OCI-LY7 (cell line): ENCODE measurements around the gene STX8. TPM values are rescaled to one million over a fixed set of nuclear protein-coding genes. Genes with fewer than 3 reads are reported as not detected.

Experiments
- BruUV-seq: library from RNA; stranded (reverse); fragments of 400-500 nt; replicated peaks from 2 replicates; lab custom pipeline; 2021; lab: Mats Ljungman, UMichigan
- CTCF ChIA-PET: fragments of 300-600 bp; sonication (Branson Sonifier 250); formaldehyde crosslinking; loops from one replicate; lab custom pipeline; 2022; ENCODE audit warnings: antibody characterized with exemption; ENCODE audit not compliant: unreplicated experiment; lab: Charles Lee
- POLR2A ChIA-PET: fragments of 300-600 bp; sonication (Branson Sonifier 250); formaldehyde crosslinking; loops from one replicate; lab custom pipeline; 2022; ENCODE audit warnings: antibody characterized with exemption; lab: Charles Lee
- DNase-seq: peaks from one replicate; pipeline ENCODE4 v3.0.0-alpha.2; 2015; ENCODE audit warnings: low spot score
- H2AFZ ChIP-seq: fragments of 200-600 bp; sonication (generic), shearing (Covaris generic); 2 replicates; pipeline ENCODE4 v1.6.1; 2014; ENCODE audit warnings: mild to moderate bottlenecking, antibody characterized with exemption, low read length, moderate library complexity
- H3K27ac ChIP-seq: fragments of 200-600 bp; sonication (generic); 2 replicates; pipeline ENCODE4 v1.5.1; 2014; ENCODE audit warnings: mixed run types, low read depth, mild to moderate bottlenecking, moderate library complexity, low read length, inconsistent platforms; ENCODE audit not compliant: poor library complexity, severe bottlenecking
- H3K36me3 ChIP-seq: fragments of 200-600 bp; sonication (generic); 2 replicates; pipeline ENCODE4 v1.6.1; 2014; ENCODE audit warnings: mild to moderate bottlenecking, antibody characterized with exemption, low read length, moderate library complexity, mixed read lengths; ENCODE audit not compliant: insufficient read depth
- H3K4me1 ChIP-seq: fragments of 200-600 bp; sonication (generic); 2 replicates; pipeline ENCODE4 v1.5.1; 2014; ENCODE audit warnings: mild to moderate bottlenecking, low read length; ENCODE audit not compliant: insufficient read depth, poor library complexity, severe bottlenecking
- H3K4me2 ChIP-seq: fragments of 200-600 bp; sonication (generic); 2 replicates; pipeline ENCODE4 v1.6.1; 2014; ENCODE audit warnings: mild to moderate bottlenecking, low read length
- H3K4me3 ChIP-seq: fragments of 200-600 bp; sonication (generic); 2 replicates; pipeline ENCODE4 v1.5.1; 2014; ENCODE audit warnings: mild to moderate bottlenecking, low read depth, low read length; ENCODE audit not compliant: poor library complexity, severe bottlenecking
- H3K79me2 ChIP-seq: fragments of 200-600 bp; sonication (generic); 2 replicates; pipeline ENCODE4 v1.6.1; 2016; ENCODE audit warnings: low read depth, mild to moderate bottlenecking, low read length, moderate library complexity, mixed read lengths; ENCODE audit not compliant: insufficient read depth
- H3K9me2 ChIP-seq: fragments of 200-600 bp; sonication (generic); 2 replicates; pipeline ENCODE4 v1.6.1; 2016; ENCODE audit warnings: mild to moderate bottlenecking, low read length, mixed read lengths; ENCODE audit not compliant: insufficient read depth
- H3K9me3 ChIP-seq: fragments of 200-600 bp; sonication (generic); 2 replicates; pipeline ENCODE4 v1.6.1; 2014; ENCODE audit warnings: mild to moderate bottlenecking, mixed run types, low read length, mixed read lengths
- H4K20me1 ChIP-seq: fragments of 200-600 bp; sonication (generic); 2 replicates; pipeline ENCODE4 v1.6.1; 2014; ENCODE audit warnings: mild to moderate bottlenecking, antibody characterized with exemption, low read length, moderate library complexity, mixed read lengths; ENCODE audit not compliant: insufficient read depth
- CTCF ChIP-seq: fragments of 200-600 bp; sonication (generic); conservative IDR thresholded peaks from 2 replicates; pipeline ENCODE4 v1.5.1; 2014; ENCODE audit warnings: mild to moderate bottlenecking, antibody characterized with exemption, low read length, moderate library complexity, mixed read lengths
- EZH2phosphoT487 ChIP-seq: fragments of 200-600 bp; sonication (generic); IDR thresholded peaks from 2 replicates; pipeline ENCODE4 v1.6.1; 2018; ENCODE audit warnings: low read depth, borderline replicate concordance, mild to moderate bottlenecking, mixed run types, antibody characterized with exemption, low read length, moderate library complexity, mixed read lengths
- intact Hi-C: fragments of 100-400 bp; cut with micrococcal nuclease; formaldehyde crosslinking; loops from one replicate; pipeline ENCODE4 v1.10.0; 2022; ENCODE audit not compliant: unreplicated experiment
- total RNA-seq, 2 experiments: library from RNA; depleted of rRNA in 1 of 2; stranded (reverse); fragments of >200 nt in 1 of 2; shearing (Covaris generic) in 1 of 2; gene quantifications; 2 replicates each; pipeline ENCODE4 v1.2.3, GENCODE V29; 2014 to 2022

STX8 gene
- total RNA-seq, 2 experiments from 2014 or later = 56.7 to 69.0 TPM

DNA sequence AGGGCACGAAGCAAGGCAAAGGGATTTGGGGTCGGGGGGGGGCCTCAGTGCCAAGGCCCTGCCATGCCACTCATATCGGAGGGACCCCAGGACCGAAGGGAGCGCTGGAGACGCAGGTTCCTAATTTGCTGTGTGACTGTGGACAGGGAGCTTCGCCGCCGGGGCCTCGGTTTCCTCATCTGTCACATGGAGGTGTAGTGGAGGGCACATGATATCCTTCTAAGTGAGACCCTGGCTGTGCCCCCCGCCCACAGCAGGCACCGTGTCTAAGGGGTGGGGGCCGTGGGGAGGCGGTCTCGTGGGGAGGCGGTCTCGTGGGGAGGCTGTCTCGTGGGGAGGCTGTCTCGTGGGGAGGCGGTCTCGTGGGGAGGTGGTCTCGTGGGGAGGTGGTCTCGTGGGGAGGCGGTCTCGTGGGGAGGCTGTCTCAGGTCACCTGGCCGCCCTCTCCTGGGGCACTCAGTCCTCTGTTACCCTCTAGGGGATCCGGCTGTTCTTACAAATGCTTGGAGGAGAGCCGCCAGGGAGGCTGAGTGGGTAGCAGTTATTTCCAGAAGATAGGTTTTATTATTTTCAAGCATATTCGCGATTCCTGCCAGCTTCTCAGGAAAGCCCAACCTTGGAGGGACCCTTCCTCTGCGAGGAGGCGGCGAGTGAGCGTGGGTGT, 349.4 kb downstream of the STX8 start:
- DNase-seq = no peak
- H3K9me2 ChIP-seq = no peaks in the 10 kb centered on the region
- H3K4me2 ChIP-seq = no peak overlapping the region
- no peaks in the 10 kb centered on the region for H3K79me2 ChIP-seq
- intact Hi-C loops = no loop called here
- H2AFZ ChIP-seq = no peak overlapping the region
- H3K4me1 ChIP-seq = no peaks in the 10 kb centered on the region
- H3K27ac ChIP-seq = no peak overlapping the region
- TF ChIP-seq EZH2phosphoT487 (no peak), CTCF (no peak)
- no peak overlapping the region for H3K4me3 ChIP-seq
- no peaks in the 10 kb centered on the region for H3K36me3 ChIP-seq
- ChIA-PET POLR2A (no interaction called here), CTCF (no interaction called here)
- BruUV-seq = no TSS peak
- H3K9me3 ChIP-seq = no peaks in the 10 kb centered on the region
- no peaks in the 10 kb centered on the region for H4K20me1 ChIP-seq

GRCh38 chr17:9225305-9226101, 350.1 kb downstream of the STX8 start:
- Histone ChIP-seq H3K4me1 (no peaks in the 10 kb centered on the region), H3K9me2 (no peaks in the 10 kb centered on the region), H3K9me3 (no peaks in the 10 kb centered on the region), H2AFZ (no peak overlapping the region), H3K4me2 (no peak overlapping the region), H3K27ac (no peak overlapping the region), H4K20me1 (no peaks in the 10 kb centered on the region), H3K79me2 (no peaks in the 10 kb centered on the region), H3K4me3 (no peak overlapping the region), H3K36me3 (no peaks in the 10 kb centered on the region)
- TF ChIP-seq CTCF = no peak
- no peak for TF ChIP-seq EZH2phosphoT487
- intact Hi-C loops = no loop called here
- DNase-seq = no peak
- ChIA-PET POLR2A (no interaction called here), CTCF (no interaction called here)
- BruUV-seq = no TSS peak

GRCh38 chr17:9224485-9224884, 351.1 kb downstream of the STX8 start:
- no TSS peak for BruUV-seq

More at GRCh38 chr17:9224485-9224884, 351.1 kb downstream of the STX8 start:
- Histone ChIP-seq H3K79me2 (no peaks in the 10 kb centered on the region), H2AFZ (no peak overlapping the region), H3K36me3 (no peaks in the 10 kb centered on the region), H3K4me2 (no peak overlapping the region), H3K4me1 (no peaks in the 10 kb centered on the region), H3K27ac (no peak overlapping the region), H4K20me1 (no peaks in the 10 kb centered on the region), H3K9me2 (no peaks in the 10 kb centered on the region), H3K9me3 (no peaks in the 10 kb centered on the region), H3K4me3 (no peak overlapping the region)
- ChIA-PET CTCF (no interaction called here), POLR2A (no interaction called here)
- intact Hi-C loops = no loop called here
- TF ChIP-seq CTCF = no peak
- TF ChIP-seq EZH2phosphoT487 = no peak
- no peak for DNase-seq
